Measurements from ENCODE around the gene TUBB3.

GRCh38 chr16:89944773-89945172 lies 21.6 kb downstream of the TUBB3 start:
- TF ChIP-seq CTCF (IDR thresholded peaks at IDR 0.05) (no peak), POLR2AphosphoS5 (IDR thresholded peaks at IDR 0.05; ENCODE audit: low read depth, low read length) (no peak)
